Body of pancreas (tissue), 4 donors: Measurements from ENCODE around the gene USP9X. TPM values are rescaled to one million over a fixed set of nuclear protein-coding genes. Genes with fewer than 3 reads are reported as not detected.
"Not testable (repeated sequence)": the region's sequence is repeated elsewhere in the genome, so short reads cannot be mapped to it uniquely, and the experiment has no call there.

Experiments used
- ATAC-seq: fragments of 150-250 bp; one replicate; pipeline ENCODE4 v1.9.1; 2016
- DNase-seq, 4 donors: peaks; one replicate each; pipeline ENCODE4 v3.0.0-alpha.2; 2019
- H3K27ac ChIP-seq, 4 donors: fragments of 200-600 bp; sonication (generic); 1 replicate in 3 of 4; 2 replicates in 1 of 4; pipeline versions ENCODE4 v1.5.1 to v1.6.1; 2016 to 2019; ENCODE audit warnings: mild to moderate bottlenecking in 1 of 4, mixed read lengths in 1 of 4, moderate library complexity in 1 of 4
- H3K27me3 ChIP-seq, 2 donors: fragments of 200-600 bp; sonication (generic); one replicate each; pipeline ENCODE4 v1.6.0; 2016; ENCODE audit warnings: mild to moderate bottlenecking in 1 of 2
- H3K36me3 ChIP-seq, 2 donors: fragments of 200-600 bp; sonication (generic); replicated peaks in 1 of 2; 2 replicates each; pipeline ENCODE4 v1.5.1; 2016; ENCODE audit warnings: low read depth in 2 of 2; ENCODE audit not compliant: insufficient read depth in 1 of 2
- H3K4me1 ChIP-seq: fragments of 200-600 bp; sonication (generic); one replicate; pipeline ENCODE4 v1.6.0; 2016
- H3K4me3 ChIP-seq, 2 donors: fragments of 200-600 bp; sonication (generic); 1 replicate in 1 of 2; 2 replicates in 1 of 2; pipeline ENCODE4 v1.5.1; 2016 to 2019
- H3K9me3 ChIP-seq, 3 donors: fragments of 200-600 bp; sonication (generic); 1 replicate in 2 of 3; 2 replicates in 1 of 3; pipeline ENCODE4 v1.5.1; 2016
- POLR2A ChIP-seq, 3 donors: fragments of 450-650 bp; IDR thresholded peaks; one replicate each; pipeline ENCODE4 v1.6.1; 2016; ENCODE audit warnings: antibody characterized with exemption in 3 of 3, mild to moderate bottlenecking in 2 of 3
- WGBS, 2 donors: methylation state at CpG; one replicate each; pipeline ENCODE4 v1.1.5; 2017; 5-methylcytosine and 5-hydroxymethylcytosine counted together
- intact Hi-C: fragments of 100-400 bp; cut with DNase I; formaldehyde crosslinking; loops from one replicate; pipeline ENCODE4 v1.15.1; 2023
- total RNA-seq, 2 donors: library from RNA; depleted of rRNA; stranded (reverse); fragments of >200 nt; gene quantifications; one replicate each; pipeline ENCODE4 v1.1.0, GENCODE V29; 2016
- TF ChIP-seq, protein P1 (sequence below), 7 experiments: fragments of 450-650 bp in 4 of 7; fragments of 200-600 bp in 3 of 7; sonication (generic) in 3 of 7; IDR thresholded peaks; one replicate each; pipeline ENCODE4 v1.5.1; 2016 to 2019; ENCODE audit warnings: antibody characterized with exemption in 7 of 7

Gene USP9X
- total RNA-seq, 2 donors from 2014 or later = 51.1 to 58.4 TPM

DNA sequence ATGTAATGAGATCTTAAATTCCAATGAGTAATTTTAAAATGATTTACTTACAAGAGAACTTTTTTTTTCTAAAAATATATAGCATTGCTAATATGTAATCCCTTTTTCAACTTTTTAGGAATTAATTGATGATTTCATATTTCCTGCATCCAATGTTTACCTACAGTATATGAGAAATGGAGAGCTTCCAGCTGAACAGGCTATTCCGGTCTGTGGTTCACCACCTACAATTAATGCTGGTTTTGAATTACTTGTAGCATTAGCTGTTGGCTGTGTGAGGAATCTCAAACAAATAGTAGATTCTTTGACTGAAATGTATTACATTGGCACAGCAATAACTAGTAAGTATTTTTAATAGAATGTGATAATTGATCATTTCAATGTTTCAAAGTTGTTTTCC lies 113.2 kb downstream of the USP9X start:
- H3K4me3 ChIP-seq = no peak overlapping the region
- peaks cover 0 to 2% of the 10 kb centered on the region in 2 donors for H3K36me3 ChIP-seq
- DNase-seq (no peak), ATAC-seq (no peak)
- no peak for TF ChIP-seq POLR2A (IDR thresholded peaks at IDR 0.05)
- TF ChIP-seq, protein P1, sequence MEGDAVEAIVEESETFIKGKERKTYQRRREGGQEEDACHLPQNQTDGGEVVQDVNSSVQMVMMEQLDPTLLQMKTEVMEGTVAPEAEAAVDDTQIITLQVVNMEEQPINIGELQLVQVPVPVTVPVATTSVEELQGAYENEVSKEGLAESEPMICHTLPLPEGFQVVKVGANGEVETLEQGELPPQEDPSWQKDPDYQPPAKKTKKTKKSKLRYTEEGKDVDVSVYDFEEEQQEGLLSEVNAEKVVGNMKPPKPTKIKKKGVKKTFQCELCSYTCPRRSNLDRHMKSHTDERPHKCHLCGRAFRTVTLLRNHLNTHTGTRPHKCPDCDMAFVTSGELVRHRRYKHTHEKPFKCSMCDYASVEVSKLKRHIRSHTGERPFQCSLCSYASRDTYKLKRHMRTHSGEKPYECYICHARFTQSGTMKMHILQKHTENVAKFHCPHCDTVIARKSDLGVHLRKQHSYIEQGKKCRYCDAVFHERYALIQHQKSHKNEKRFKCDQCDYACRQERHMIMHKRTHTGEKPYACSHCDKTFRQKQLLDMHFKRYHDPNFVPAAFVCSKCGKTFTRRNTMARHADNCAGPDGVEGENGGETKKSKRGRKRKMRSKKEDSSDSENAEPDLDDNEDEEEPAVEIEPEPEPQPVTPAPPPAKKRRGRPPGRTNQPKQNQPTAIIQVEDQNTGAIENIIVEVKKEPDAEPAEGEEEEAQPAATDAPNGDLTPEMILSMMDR (IDR thresholded peaks at IDR 0.05) = no peak
- H3K27ac ChIP-seq = no peak overlapping the region
- 75 to 86% methylated on average over 1 of the region's 1 CpG for WGBS, 2 donors
- intact Hi-C loops = no loop called here
- H3K9me3 ChIP-seq = no peaks in the 10 kb centered on the region
- no peaks in the 10 kb centered on the region for H3K27me3 ChIP-seq
- no peaks in the 10 kb centered on the region for H3K4me1 ChIP-seq

DNA sequence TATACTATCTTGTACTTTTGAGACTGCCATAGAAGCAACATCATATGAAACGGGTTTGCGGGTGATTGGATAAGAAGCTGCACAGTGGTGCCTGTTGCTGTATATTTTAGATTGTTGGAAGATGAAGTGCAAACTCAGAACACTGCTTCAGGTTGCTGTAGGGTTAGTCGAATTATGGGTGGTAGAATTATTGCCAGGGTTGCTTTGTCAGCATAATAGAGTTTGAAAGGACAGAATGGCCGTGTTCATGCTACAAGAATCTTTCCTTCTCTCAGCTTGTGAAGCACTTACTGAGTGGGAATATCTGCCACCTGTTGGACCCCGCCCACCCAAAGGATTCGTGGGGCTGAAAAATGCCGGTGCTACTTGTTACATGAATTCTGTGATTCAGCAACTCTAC lies 115.5 kb downstream of the USP9X start:
- WGBS, 2 donors = 83 to 89% methylated on average over 6 to 7 of the region's 7 CpGs
- peaks cover 0 to 2% of the 10 kb centered on the region in 2 donors for H3K36me3 ChIP-seq
- H3K27ac ChIP-seq = no peak overlapping the region
- DNase-seq = no peak
- no peaks in the 10 kb centered on the region for H3K27me3 ChIP-seq
- no peak for TF ChIP-seq POLR2A (IDR thresholded peaks at IDR 0.05)
- TF ChIP-seq, protein P1 (IDR thresholded peaks at IDR 0.05) = no peak
- H3K9me3 ChIP-seq = no peaks in the 10 kb centered on the region
- H3K4me3 ChIP-seq = no peak overlapping the region
- ATAC-seq = no peak
- intact Hi-C loops = loop anchor here (10.0 kb wide), 1 partner anchor 56 kb away; no protein-coding TSS in a partner anchor
- H3K4me1 ChIP-seq = no peaks in the 10 kb centered on the region

DNA sequence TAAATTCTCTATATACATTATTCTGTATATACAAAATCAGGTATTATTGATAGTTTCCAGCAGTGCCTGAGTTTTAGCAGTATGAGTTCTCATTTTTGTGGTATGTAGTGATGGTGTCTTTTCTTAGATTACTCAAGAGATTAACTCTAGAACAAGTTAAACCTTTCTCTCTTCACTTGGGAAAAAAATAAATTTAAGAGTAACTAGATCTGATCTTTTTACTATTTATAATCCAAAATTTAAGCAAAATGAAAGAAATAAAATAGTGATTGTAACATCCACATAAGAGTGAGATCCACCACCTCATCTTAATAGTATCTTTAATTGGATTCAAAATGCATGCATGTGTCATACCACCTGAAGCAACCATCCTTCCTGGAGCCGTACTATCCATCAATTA lies 124.6 kb downstream of the USP9X start:
- WGBS, 2 donors = 92 to 100% methylated on average over 1 of the region's 1 CpG
- peaks cover 0 to 2% of the 10 kb centered on the region in 2 donors for H3K36me3 ChIP-seq
- intact Hi-C loops = loop anchor here (10.0 kb wide), 1 partner anchor 65 kb away; no protein-coding TSS in a partner anchor
- no peak for DNase-seq
- TF ChIP-seq, protein P1 (IDR thresholded peaks at IDR 0.05) = no peak
- no peak for TF ChIP-seq POLR2A (IDR thresholded peaks at IDR 0.05)
- H3K9me3 ChIP-seq = no peaks in the 10 kb centered on the region
- no peaks in the 10 kb centered on the region for H3K27me3 ChIP-seq
- no peak for ATAC-seq
- no peak overlapping the region for H3K4me3 ChIP-seq
- no peak overlapping the region for H3K27ac ChIP-seq
- no peaks in the 10 kb centered on the region for H3K4me1 ChIP-seq

DNA sequence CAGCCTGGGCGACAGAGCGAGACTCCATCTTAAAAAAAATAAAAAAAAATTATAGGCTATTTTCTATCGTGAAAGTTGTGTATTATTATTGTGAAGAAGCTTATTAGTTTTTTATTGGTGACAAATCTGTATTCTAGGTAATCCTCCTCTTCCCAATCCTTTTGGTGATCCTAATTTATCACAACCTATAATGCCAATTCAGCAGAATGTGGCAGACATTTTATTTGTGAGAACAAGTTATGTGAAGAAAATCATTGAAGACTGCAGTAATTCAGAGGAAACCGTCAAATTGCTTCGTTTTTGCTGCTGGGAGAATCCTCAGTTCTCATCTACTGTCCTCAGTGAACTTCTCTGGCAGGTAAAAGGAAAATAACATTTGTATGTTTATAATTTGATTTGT lies 139.4 kb downstream of the USP9X start:
- Histone ChIP-seq H3K27me3 (no peaks in the 10 kb centered on the region), H3K36me3 (peaks cover 0 to 2% of the 10 kb centered on the region in 2 donors), H3K27ac (no peak overlapping the region), H3K4me1 (no peaks in the 10 kb centered on the region), H3K9me3 (no peaks in the 10 kb centered on the region), H3K4me3 (no peak overlapping the region)
- intact Hi-C loops = no loop called here
- TF ChIP-seq, protein P1 (IDR thresholded peaks at IDR 0.05) = no peak
- no peak for TF ChIP-seq POLR2A (IDR thresholded peaks at IDR 0.05)
- no peak for ATAC-seq
- no peak for DNase-seq
- WGBS, 2 donors = 88 to 97% methylated on average over 5 of the region's 5 CpGs

DNA sequence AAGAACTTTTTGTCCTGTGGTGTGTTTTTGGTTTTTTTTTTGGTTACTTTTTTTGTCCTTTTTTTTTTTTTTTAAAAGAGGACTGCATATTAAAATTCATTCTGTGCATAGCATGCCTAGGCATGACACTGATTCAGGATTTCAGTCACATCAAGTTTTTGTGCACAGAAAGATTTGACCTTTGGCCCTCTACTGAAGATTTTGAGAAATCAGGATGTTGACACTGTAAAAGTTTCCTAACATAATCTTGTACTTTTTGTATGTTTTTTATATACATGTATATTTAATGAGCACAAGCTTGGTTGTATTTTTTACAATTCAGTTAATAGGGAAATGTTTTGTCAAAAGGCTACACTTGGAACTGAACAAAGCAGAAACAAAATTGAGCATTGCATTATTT lies 148.7 kb downstream of the USP9X start:
- intact Hi-C loops = no loop called here
- Histone ChIP-seq H3K36me3 (peaks cover 0 to 2% of the 10 kb centered on the region in 2 donors), H3K4me3 (no peak overlapping the region), H3K9me3 (no peaks in the 10 kb centered on the region), H3K27me3 (no peaks in the 10 kb centered on the region), H3K27ac (no peak overlapping the region), H3K4me1 (no peaks in the 10 kb centered on the region)
- ATAC-seq (no peak), DNase-seq (no peak)
- TF ChIP-seq, protein P1 (IDR thresholded peaks at IDR 0.05) = no peak
- no peak for TF ChIP-seq POLR2A (IDR thresholded peaks at IDR 0.05)

DNA sequence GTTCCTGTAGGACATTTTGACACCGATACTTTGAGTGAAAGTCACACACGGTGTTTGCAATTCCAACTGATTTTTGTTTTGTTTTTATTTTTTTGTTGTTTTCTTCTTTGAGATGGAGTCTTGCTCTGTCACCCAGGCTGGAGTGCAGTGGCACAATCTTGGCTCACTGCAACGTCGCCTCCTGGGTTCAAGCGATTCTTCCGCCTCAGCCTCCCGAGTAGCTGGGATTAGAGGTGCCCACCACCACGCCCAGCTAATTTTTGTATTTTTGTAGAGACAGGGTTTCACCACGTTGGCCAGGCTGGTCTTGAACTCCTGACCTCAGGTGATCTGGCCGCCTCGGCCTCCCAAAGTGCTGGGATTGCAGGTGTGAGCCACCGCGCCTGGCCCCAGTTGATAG lies 149.2 kb downstream of the USP9X start:
- H3K4me1 ChIP-seq, H3K27ac ChIP-seq, intact Hi-C loops, ATAC-seq, DNase-seq, H3K36me3 ChIP-seq, H3K4me3 ChIP-seq, H3K9me3 ChIP-seq, H3K27me3 ChIP-seq: not testable (repeated sequence)
- WGBS, 2 donors = 96 to 97% methylated on average over 7 to 13 of the region's 13 CpGs
